Measurements from ENCODE around the gene PKDREJ.

Gene PKDREJ

GRCh38 chr22:46290121-46290842 lies 27.1 kb upstream of the PKDREJ start:
- DNase-seq (ENCODE audit: low read depth): no peak

GRCh38 chr22:46289244-46289891 lies 26.2 kb upstream of the PKDREJ start:
- DNase-seq (ENCODE audit: low read depth): no peak

GRCh38 chr22:46288846-46289243 lies 25.7 kb upstream of the PKDREJ start:
- no peak for DNase-seq (ENCODE audit: low read depth)

GRCh38 chr22:46287873-46288751 lies 25.0 kb upstream of the PKDREJ start:
- no peak for DNase-seq (ENCODE audit: low read depth)

- DNase-seq (ENCODE audit: low read depth): no peak
These were observed 24.1 kb upstream of the PKDREJ start for GRCh38 chr22:46286941-46287872.

- DNase-seq (ENCODE audit: low read depth): no peak
These were observed 22.9 kb upstream of the PKDREJ start for GRCh38 chr22:46286006-46286405.

GRCh38 chr22:46281866-46282678 lies 18.9 kb upstream of the PKDREJ start:
- DNase-seq (ENCODE audit: low read depth): no peak

GRCh38 chr22:46280999-46281623 lies 18.0 kb upstream of the PKDREJ start:
- DNase-seq (ENCODE audit: low read depth): no peak

GRCh38 chr22:46280063-46280817 lies 17.1 kb upstream of the PKDREJ start:
- no peak for DNase-seq (ENCODE audit: low read depth)

- DNase-seq (ENCODE audit: low read depth): no peak
These were observed 15.8 kb upstream of the PKDREJ start for GRCh38 chr22:46278656-46279645.

GRCh38 chr22:46276563-46276962 lies 13.4 kb upstream of the PKDREJ start:
- DNase-seq (ENCODE audit: low read depth): no peak

- no peak for DNase-seq (ENCODE audit: low read depth)
These were observed 12.4 kb upstream of the PKDREJ start for GRCh38 chr22:46275455-46276122.

GRCh38 chr22:46274381-46274780 lies 11.2 kb upstream of the PKDREJ start:
- no peak for DNase-seq (ENCODE audit: low read depth)

- DNase-seq (ENCODE audit: low read depth): no peak
These were observed 10.4 kb upstream of the PKDREJ start for GRCh38 chr22:46273432-46274148.

GRCh38 chr22:46272762-46273431 lies 9.8 kb upstream of the PKDREJ start:
- no peak for DNase-seq (ENCODE audit: low read depth)

- DNase-seq (ENCODE audit: low read depth): no peak
These were observed 9.1 kb upstream of the PKDREJ start for GRCh38 chr22:46272196-46272595.

GRCh38 chr22:46269564-46269963 lies 6.4 kb upstream of the PKDREJ start:
- no peak for DNase-seq (ENCODE audit: low read depth)

All from stimulated activated CD8-positive, alpha-beta memory T cell treated with anti-CD3 and anti-CD28 coated beads, Interleukin-4, amount 100 ng/mL, for 24 hours (primary cell).